ENCODE measurements around the gene EFCAB7. TPM values are rescaled to one million over a fixed set of nuclear protein-coding genes. Genes with fewer than 3 reads are reported as not detected.

EFCAB7 gene
- polyA plus RNA-seq, 4 donors = 1.1 to 8.5 (median 2.2) TPM

DNA sequence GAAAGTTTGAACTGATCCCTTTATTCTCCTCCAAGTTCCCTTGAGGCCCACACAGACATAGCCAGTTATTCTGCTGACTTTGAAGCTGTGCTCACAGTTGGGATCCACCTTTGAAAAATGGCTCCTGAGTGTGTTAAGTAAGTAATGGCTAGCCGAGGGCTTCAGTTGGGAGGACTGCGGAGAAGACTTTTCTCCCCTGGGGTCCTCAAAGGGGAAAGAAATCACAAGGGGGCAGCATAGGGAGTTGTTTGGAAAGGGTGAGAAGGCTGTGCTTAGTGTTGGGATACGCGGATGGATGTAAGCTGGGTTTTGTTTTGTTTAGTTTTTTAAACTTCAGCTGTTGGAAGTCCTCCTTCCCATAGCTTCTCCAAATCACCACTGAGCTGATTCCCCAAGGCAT, 78.1 kb downstream of the EFCAB7 start:
- H3K36me3 ChIP-seq (ENCODE audit: control insufficient read depth in 3 of 3, insufficient read depth in 2 of 3, low read depth in 1 of 3, low read length in 3 of 3) = peaks cover 0 to 3% (median 0%) of the 10 kb centered on the region in 3 donors

DNA sequence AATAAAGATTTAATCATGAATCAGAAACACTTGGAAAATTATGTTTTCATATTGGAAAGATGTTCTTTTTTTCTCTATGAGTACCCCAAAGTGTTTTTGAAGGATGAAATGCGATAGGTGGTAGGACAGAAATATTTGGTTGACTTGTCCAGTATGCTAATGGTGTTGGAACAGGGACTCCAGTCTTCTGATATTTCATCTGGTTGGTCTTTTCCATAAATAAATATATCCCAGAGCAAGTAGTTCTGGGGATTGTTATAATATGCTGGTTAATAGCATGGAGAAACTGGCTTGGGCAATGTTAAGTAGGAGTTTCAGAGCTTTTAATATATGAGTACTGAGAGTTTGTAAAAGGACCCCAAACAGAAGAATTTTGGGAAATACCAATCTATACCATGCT, 78.6 kb downstream of the EFCAB7 start:
- 96 to 98% (median 97%) methylated on average over 1 of the region's 1 CpG for WGBS, 3 donors
- H3K27ac ChIP-seq (ENCODE audit: low read depth in 1 of 3, low read length in 2 of 3) = no peak overlapping the region
- no peak for DNase-seq

More for the DNA sequence above, 78.1 kb downstream of the EFCAB7 start:
- no peaks in the 10 kb centered on the region for H3K4me1 ChIP-seq (ENCODE audit: control insufficient read depth in 3 of 3, insufficient read depth in 2 of 3, low read depth in 1 of 3, low read length in 2 of 3)
- H3K9me3 ChIP-seq (ENCODE audit: control insufficient read depth in 2 of 2, insufficient read depth in 1 of 2, low read depth in 1 of 2, low read length in 1 of 2) = no peaks in the 10 kb centered on the region
- H3K27ac ChIP-seq (ENCODE audit: low read depth in 1 of 3, low read length in 2 of 3) = no peak overlapping the region
- WGBS, 3 donors = 80 to 99% (median 83%) methylated on average over 4 of the region's 4 CpGs
- H3K27me3 ChIP-seq (ENCODE audit: control insufficient read depth in 3 of 3, insufficient read depth in 3 of 3, low read length in 3 of 3) = no peaks in the 10 kb centered on the region
- FAIRE-seq (no peak), DNase-seq (no peak)
- no peak overlapping the region for H3K4me3 ChIP-seq (ENCODE audit: low read depth in 1 of 3, low read length in 3 of 3)

DNA sequence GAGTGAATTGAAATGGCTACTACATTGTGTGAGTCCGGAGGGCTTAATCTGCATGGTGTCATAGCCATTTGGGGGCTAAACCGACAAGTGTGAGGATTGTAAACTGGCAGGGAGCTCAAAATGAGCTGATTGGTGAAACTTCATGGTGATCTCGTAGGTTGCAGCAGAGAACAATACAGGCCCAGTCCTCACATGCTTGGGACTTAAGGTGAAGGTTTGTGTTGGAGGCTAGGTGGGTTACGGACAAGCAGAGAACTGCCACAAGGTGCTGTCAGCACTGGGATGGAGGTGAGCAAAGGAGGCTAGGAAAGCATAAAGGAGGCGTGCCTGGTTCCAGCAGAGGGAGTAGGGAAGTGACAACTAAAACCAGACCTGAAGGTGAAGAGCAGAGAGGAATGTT, 79.3 kb downstream of the EFCAB7 start:
- no peaks in the 10 kb centered on the region for H3K27me3 ChIP-seq (ENCODE audit: control insufficient read depth in 3 of 3, insufficient read depth in 3 of 3, low read length in 3 of 3)
- H3K36me3 ChIP-seq (ENCODE audit: control insufficient read depth in 3 of 3, insufficient read depth in 2 of 3, low read depth in 1 of 3, low read length in 3 of 3) = peaks cover 0 to 3% (median 0%) of the 10 kb centered on the region in 3 donors
- 92 to 95% (median 93%) methylated on average over 5 of the region's 5 CpGs for WGBS, 3 donors
- no peak for FAIRE-seq
- H3K4me1 ChIP-seq (ENCODE audit: control insufficient read depth in 3 of 3, insufficient read depth in 2 of 3, low read depth in 1 of 3, low read length in 2 of 3) = no peaks in the 10 kb centered on the region
- H3K9me3 ChIP-seq (ENCODE audit: control insufficient read depth in 2 of 2, insufficient read depth in 1 of 2, low read depth in 1 of 2, low read length in 1 of 2) = no peaks in the 10 kb centered on the region
- H3K27ac ChIP-seq (ENCODE audit: low read depth in 1 of 3, low read length in 2 of 3) = no peak overlapping the region
- H3K4me3 ChIP-seq (ENCODE audit: low read depth in 1 of 3, low read length in 3 of 3) = no peak overlapping the region
- DNase-seq = no peak

More for the DNA sequence above, 78.6 kb downstream of the EFCAB7 start:
- no peaks in the 10 kb centered on the region for H3K27me3 ChIP-seq (ENCODE audit: control insufficient read depth in 3 of 3, insufficient read depth in 3 of 3, low read length in 3 of 3)
- H3K4me1 ChIP-seq (ENCODE audit: control insufficient read depth in 3 of 3, insufficient read depth in 2 of 3, low read depth in 1 of 3, low read length in 2 of 3) = no peaks in the 10 kb centered on the region
- no peak overlapping the region for H3K4me3 ChIP-seq (ENCODE audit: low read depth in 1 of 3, low read length in 3 of 3)
- no peaks in the 10 kb centered on the region for H3K9me3 ChIP-seq (ENCODE audit: control insufficient read depth in 2 of 2, insufficient read depth in 1 of 2, low read depth in 1 of 2, low read length in 1 of 2)
- no peak for FAIRE-seq
- H3K36me3 ChIP-seq (ENCODE audit: control insufficient read depth in 3 of 3, insufficient read depth in 2 of 3, low read depth in 1 of 3, low read length in 3 of 3) = peaks cover 0 to 3% (median 0%) of the 10 kb centered on the region in 3 donors

DNA sequence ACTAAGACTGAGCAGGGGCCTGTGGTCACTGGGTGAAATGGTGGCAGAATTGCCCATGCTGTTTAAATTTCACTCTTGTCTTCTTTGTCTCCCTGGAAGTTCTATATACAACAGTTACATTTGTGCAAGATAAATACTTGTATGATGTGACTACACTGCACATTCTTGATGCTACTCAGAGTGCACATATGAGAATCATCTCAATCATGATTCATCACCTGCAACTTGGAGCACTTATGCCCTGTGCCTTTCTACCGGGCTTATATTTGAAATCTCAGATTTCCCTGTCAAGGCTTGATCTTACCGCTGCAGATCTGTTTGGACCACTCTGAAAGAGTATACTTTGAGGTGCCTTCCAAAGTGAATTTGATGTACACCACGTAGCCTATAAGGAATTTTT, 80.5 kb downstream of the EFCAB7 start:
- no peaks in the 10 kb centered on the region for H3K9me3 ChIP-seq (ENCODE audit: control insufficient read depth in 2 of 2, insufficient read depth in 1 of 2, low read depth in 1 of 2, low read length in 1 of 2)
- WGBS, 3 donors = 96 to 98% (median 97%) methylated on average over 3 of the region's 3 CpGs
- peaks cover 0 to 3% (median 0%) of the 10 kb centered on the region in 3 donors for H3K36me3 ChIP-seq (ENCODE audit: control insufficient read depth in 3 of 3, insufficient read depth in 2 of 3, low read depth in 1 of 3, low read length in 3 of 3)
- H3K4me1 ChIP-seq (ENCODE audit: control insufficient read depth in 3 of 3, insufficient read depth in 2 of 3, low read depth in 1 of 3, low read length in 2 of 3) = no peaks in the 10 kb centered on the region
- FAIRE-seq (no peak), DNase-seq (no peak)
- no peak overlapping the region for H3K27ac ChIP-seq (ENCODE audit: low read depth in 1 of 3, low read length in 2 of 3)
- H3K4me3 ChIP-seq (ENCODE audit: low read depth in 1 of 3, low read length in 3 of 3) = no peak overlapping the region
- no peaks in the 10 kb centered on the region for H3K27me3 ChIP-seq (ENCODE audit: control insufficient read depth in 3 of 3, insufficient read depth in 3 of 3, low read length in 3 of 3)

DNA sequence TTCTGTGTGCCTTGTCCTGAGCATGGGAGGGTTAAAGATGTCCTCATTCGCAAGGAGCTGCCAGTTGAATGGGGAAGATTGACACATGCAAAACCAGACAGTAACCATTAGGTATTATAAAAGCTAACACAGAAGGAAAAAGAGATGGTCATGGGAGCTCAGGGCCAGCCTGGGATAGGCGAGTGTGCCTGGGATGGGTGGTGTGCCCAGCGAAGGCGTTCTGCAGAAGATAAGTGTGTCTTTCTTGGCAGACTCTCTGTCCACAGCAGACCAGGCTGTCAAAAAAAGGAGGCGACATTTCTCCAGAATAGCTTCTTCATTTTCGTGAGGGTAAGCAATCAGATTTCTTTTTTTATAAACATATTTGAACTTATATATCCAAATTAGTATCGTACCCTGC, 84.0 kb downstream of the EFCAB7 start:
- H3K9me3 ChIP-seq (ENCODE audit: control insufficient read depth in 2 of 2, insufficient read depth in 1 of 2, low read depth in 1 of 2, low read length in 1 of 2) = no peaks in the 10 kb centered on the region
- FAIRE-seq (no peak), DNase-seq (no peak)
- peaks cover 0 to 3% (median 0%) of the 10 kb centered on the region in 3 donors for H3K36me3 ChIP-seq (ENCODE audit: control insufficient read depth in 3 of 3, insufficient read depth in 2 of 3, low read depth in 1 of 3, low read length in 3 of 3)
- H3K27me3 ChIP-seq (ENCODE audit: control insufficient read depth in 3 of 3, insufficient read depth in 3 of 3, low read length in 3 of 3) = no peaks in the 10 kb centered on the region
- H3K4me3 ChIP-seq (ENCODE audit: low read depth in 1 of 3, low read length in 3 of 3) = no peak overlapping the region
- H3K27ac ChIP-seq (ENCODE audit: low read depth in 1 of 3, low read length in 2 of 3) = no peak overlapping the region
- no peaks in the 10 kb centered on the region for H3K4me1 ChIP-seq (ENCODE audit: control insufficient read depth in 3 of 3, insufficient read depth in 2 of 3, low read depth in 1 of 3, low read length in 2 of 3)
- WGBS, 3 donors = 93 to 97% (median 96%) methylated on average over 7 of the region's 7 CpGs

DNA sequence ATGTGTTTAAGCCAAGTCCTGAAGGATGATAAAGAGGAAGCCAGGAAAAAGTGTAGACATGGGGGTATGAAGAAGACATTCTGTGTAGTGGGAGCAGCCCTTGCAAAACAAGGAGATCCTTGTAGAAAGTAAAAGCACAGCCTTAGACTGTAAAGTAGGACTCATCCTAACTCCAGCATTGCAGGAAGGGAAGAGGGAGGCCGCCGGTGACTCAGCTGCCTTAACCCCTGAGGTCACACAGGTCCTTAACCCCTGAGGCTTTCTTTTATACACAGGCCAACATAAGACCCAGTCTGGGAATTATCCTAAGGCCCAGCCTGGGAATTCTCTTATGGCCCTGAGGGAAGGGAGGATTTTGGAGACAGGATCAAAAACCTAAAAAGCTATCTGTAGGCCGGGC, 87.9 kb downstream of the EFCAB7 start:
- Histone ChIP-seq H3K27ac (ENCODE audit: low read depth in 1 of 3, low read length in 2 of 3) (no peak overlapping the region), H3K4me3 (ENCODE audit: low read depth in 1 of 3, low read length in 3 of 3) (no peak overlapping the region), H3K27me3 (ENCODE audit: control insufficient read depth in 3 of 3, insufficient read depth in 3 of 3, low read length in 3 of 3) (no peaks in the 10 kb centered on the region), H3K9me3 (ENCODE audit: control insufficient read depth in 2 of 2, insufficient read depth in 1 of 2, low read depth in 1 of 2, low read length in 1 of 2) (no peaks in the 10 kb centered on the region), H3K36me3 (ENCODE audit: control insufficient read depth in 3 of 3, insufficient read depth in 2 of 3, low read depth in 1 of 3, low read length in 3 of 3) (no peaks in the 10 kb centered on the region), H3K4me1 (ENCODE audit: control insufficient read depth in 3 of 3, insufficient read depth in 2 of 3, low read depth in 1 of 3, low read length in 2 of 3) (peaks cover 0 to 5% (median 0%) of the 10 kb centered on the region in 3 donors)
- no peak for DNase-seq
- FAIRE-seq = no peak
- WGBS, 3 donors = 69 to 95% (median 91%) methylated on average over 3 of the region's 3 CpGs

DNA sequence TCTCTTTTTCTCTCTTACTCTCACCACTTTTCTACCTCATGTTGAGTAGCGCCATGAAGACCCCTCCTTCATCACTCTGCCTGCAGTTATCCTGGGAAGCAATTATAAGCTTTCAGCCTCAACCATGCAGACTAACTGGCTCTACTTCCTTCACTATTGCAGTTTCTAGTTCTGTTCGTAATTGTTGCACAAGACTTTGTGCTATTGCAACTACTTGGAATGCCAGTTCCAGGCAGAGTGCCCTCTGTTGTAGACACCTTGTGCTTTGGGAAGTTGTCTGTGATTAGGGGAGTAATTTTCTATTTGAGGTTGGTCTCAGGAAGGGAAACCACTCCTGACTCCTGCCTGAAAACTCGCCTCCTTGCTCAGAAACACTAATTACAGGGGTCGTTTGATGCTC, 89.2 kb downstream of the EFCAB7 start:
- no peak overlapping the region for H3K27ac ChIP-seq (ENCODE audit: low read depth in 1 of 3, low read length in 2 of 3)
- H3K9me3 ChIP-seq (ENCODE audit: control insufficient read depth in 2 of 2, insufficient read depth in 1 of 2, low read depth in 1 of 2, low read length in 1 of 2) = no peaks in the 10 kb centered on the region
- 63 to 86% (median 70%) methylated on average over 4 of the region's 4 CpGs for WGBS, 3 donors
- no peaks in the 10 kb centered on the region for H3K27me3 ChIP-seq (ENCODE audit: control insufficient read depth in 3 of 3, insufficient read depth in 3 of 3, low read length in 3 of 3)
- DNase-seq (no peak), FAIRE-seq (no peak)
- H3K4me1 ChIP-seq (ENCODE audit: control insufficient read depth in 3 of 3, insufficient read depth in 2 of 3, low read depth in 1 of 3, low read length in 2 of 3) = peaks cover 0 to 5% (median 0%) of the 10 kb centered on the region in 3 donors
- no peak overlapping the region for H3K4me3 ChIP-seq (ENCODE audit: low read depth in 1 of 3, low read length in 3 of 3)
- H3K36me3 ChIP-seq (ENCODE audit: control insufficient read depth in 3 of 3, insufficient read depth in 2 of 3, low read depth in 1 of 3, low read length in 3 of 3) = peaks cover 0 to 2% (median 0%) of the 10 kb centered on the region in 3 donors

DNA sequence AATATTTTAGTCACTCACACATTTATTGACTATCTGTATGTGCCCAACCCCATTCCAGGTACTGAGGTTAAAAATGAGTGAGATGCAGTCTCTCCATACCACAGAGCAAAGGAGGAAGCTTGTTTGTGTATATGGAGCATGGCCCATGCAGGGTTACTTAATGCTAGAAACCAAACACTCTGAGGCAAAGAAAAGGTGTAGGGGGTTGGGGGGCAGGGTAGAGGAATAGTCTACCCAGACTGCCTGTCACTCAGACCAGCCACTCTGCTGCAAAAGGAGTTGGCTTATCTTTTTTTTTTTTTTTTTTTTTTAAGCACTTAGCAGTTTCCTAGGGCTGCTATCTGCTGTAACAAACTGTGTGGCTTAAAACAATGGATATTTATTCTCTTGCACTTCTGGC, 89.6 kb downstream of the EFCAB7 start:
- Histone ChIP-seq H3K27ac (ENCODE audit: low read depth in 1 of 3, low read length in 2 of 3) (no peak overlapping the region), H3K4me3 (ENCODE audit: low read depth in 1 of 3, low read length in 3 of 3) (no peak overlapping the region), H3K27me3 (ENCODE audit: control insufficient read depth in 3 of 3, insufficient read depth in 3 of 3, low read length in 3 of 3) (no peaks in the 10 kb centered on the region), H3K9me3 (ENCODE audit: control insufficient read depth in 2 of 2, insufficient read depth in 1 of 2, low read depth in 1 of 2, low read length in 1 of 2) (no peaks in the 10 kb centered on the region), H3K4me1 (ENCODE audit: control insufficient read depth in 3 of 3, insufficient read depth in 2 of 3, low read depth in 1 of 3, low read length in 2 of 3) (peaks cover 0 to 5% (median 0%) of the 10 kb centered on the region in 3 donors), H3K36me3 (ENCODE audit: control insufficient read depth in 3 of 3, insufficient read depth in 2 of 3, low read depth in 1 of 3, low read length in 3 of 3) (peaks cover 0 to 2% (median 0%) of the 10 kb centered on the region in 3 donors)
- FAIRE-seq = no peak
- DNase-seq = no peak

DNA sequence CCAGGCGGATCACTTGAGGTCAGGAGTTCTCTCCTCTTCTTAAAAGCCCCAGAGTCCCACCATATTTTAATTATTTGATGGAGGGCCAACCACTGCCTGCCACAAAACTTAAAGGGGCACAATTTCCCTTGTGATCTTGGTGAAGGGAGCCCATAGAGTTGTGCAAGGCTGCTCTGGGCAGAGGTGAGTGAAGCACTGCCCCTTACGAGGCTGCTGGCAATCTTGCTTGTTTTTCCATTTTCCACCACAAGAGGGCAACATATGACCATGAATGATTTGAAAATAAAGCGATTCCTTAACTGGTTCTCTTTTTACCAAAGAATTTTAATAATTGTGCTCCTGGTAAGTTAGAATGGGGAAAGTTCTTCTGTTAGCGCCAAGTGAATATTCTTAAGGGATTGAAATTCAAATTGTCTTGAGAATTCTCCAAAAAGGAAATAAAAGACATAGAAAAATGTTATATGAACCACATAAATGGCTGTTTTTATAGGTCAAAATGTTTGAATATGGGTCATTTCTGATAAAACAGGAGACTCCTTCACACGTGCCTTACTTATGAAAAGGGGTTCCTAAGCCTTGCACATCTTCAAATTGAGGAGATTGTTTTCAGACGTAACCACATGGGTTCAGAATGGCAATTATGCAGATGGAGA, 92.6 kb downstream of the EFCAB7 start:
- Histone ChIP-seq H3K27ac (ENCODE audit: low read depth in 1 of 3, low read length in 2 of 3) (no peak overlapping the region), H3K4me1 (ENCODE audit: control insufficient read depth in 3 of 3, insufficient read depth in 2 of 3, low read depth in 1 of 3, low read length in 2 of 3) (peaks cover 0 to 5% (median 0%) of the 10 kb centered on the region in 3 donors), H3K4me3 (ENCODE audit: low read depth in 1 of 3, low read length in 3 of 3) (no peak overlapping the region), H3K27me3 (ENCODE audit: control insufficient read depth in 3 of 3, insufficient read depth in 3 of 3, low read length in 3 of 3) (no peaks in the 10 kb centered on the region), H3K36me3 (ENCODE audit: control insufficient read depth in 3 of 3, insufficient read depth in 2 of 3, low read depth in 1 of 3, low read length in 3 of 3) (peaks cover 0 to 6% (median 0%) of the 10 kb centered on the region in 3 donors), H3K9me3 (ENCODE audit: control insufficient read depth in 2 of 2, insufficient read depth in 1 of 2, low read depth in 1 of 2, low read length in 1 of 2) (no peaks in the 10 kb centered on the region)
- 34 to 36% (median 35%) methylated on average over 6 of the region's 6 CpGs for WGBS, 3 donors
- DNase-seq (peak; percentile 78 to 81), FAIRE-seq (peak; percentile 5)

All from small intestine (tissue), 7 donors.